SH-SY5Y (cell line): ENCODE results near the gene NOL9.

Experiments used
- GATA2 ChIP-seq: IDR thresholded peaks from 2 replicates; pipeline ENCODE4 v1.6.1; 2011; ENCODE audit warnings: mild to moderate bottlenecking, low read depth, low read length
- GATA3 ChIP-seq: IDR thresholded peaks from 2 replicates; pipeline ENCODE4 v1.6.1; 2011; ENCODE audit warnings: low read depth, mild to moderate bottlenecking, low read length, moderate library complexity

- TF ChIP-seq GATA2, result no peak
- TF ChIP-seq GATA3, result no peak
These were observed 78.8 kb downstream of the NOL9 start for GRCh38 chr1:6475381-6476133.
